NCI-H748 (cell line): ENCODE results near the gene UBTD2.
"Not testable (repeated sequence)": the region's sequence is repeated elsewhere in the genome, so short reads cannot be mapped to it uniquely, and the experiment has no call there.

Experiments used
- DNase-seq: peaks from one replicate; lab custom pipeline; 2025; ENCODE audit not compliant: unreplicated experiment; lab: John Stamatoyannopoulos, UW

UBTD2 gene

DNA sequence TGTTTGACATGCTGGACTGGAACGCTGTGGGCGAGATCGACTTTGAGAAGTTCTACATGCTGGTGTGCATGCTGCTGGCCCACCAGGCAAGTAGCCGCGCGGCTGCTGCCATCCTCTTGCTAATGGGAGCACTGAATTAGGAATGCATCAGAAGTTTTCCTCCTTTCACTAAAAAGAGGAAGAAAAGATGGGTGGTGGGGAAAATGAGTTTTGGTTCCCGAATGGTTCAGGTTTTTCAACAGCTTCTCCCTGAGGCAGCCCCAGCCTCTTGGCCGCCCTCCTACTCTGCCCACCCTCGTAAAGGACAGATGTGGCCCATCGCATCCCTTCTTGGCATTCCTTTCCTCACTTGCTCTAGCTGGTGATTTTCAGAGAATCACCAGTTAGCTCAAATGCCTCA lies 84.1 kb downstream of the UBTD2 start:
- no peak for DNase-seq

DNA sequence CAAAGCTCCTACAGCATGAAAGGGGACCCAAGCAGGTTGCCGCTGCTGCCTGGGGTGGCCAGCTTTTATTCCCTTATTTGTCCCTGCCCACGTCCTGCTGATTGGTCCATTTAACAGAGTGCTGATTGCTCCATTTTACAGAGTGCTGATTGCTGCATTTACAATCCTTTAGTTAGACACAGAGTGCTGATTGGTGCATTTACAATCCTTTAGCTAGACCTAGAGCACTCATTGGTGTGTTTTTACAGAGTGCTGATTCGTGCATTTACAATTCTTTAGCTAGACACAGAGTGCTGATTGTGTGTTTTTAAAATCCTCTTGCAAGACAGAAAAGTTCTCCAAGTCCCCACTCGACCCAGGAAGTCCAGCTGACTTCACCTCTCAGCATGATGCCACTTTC lies 85.8 kb downstream of the UBTD2 start:
- DNase-seq: not testable (repeated sequence)

DNA sequence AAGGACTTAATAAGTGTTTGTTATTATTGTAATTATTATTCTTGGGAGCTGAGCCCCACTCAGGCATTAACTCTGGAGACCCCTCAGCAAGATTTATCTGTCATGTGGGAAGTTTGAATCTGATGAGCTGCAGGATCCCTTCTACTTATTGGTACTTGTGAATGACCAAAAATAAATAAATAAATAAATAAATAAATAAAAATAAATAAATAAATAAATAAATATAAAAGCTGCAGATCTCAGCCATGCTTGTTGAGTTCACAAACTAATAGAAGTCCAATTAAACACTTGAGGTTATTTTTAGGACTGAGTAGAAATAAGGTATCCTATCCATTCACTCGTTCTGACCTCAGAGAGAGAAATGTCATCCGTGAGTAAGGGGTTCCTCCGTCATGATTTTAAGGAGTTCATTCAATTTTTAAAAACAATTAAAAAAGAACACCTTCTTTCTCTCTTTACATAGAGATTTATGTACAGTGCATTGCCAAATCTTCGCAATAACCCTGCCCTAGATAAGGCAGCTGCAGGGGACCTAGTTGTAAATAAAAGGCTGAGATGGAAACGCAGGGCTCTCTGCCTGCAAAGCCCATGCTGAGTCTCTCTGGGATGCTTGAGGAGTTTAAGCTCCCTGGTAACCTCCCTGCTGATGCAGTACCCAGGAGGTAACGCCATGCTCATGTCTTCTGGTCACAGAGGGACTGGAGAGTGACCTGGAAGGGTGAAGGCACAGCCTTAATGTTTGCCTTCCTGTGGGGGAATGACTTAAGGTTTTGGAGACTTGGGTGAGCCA lies 88.4 kb downstream of the UBTD2 start:
- DNase-seq: no peak

DNA sequence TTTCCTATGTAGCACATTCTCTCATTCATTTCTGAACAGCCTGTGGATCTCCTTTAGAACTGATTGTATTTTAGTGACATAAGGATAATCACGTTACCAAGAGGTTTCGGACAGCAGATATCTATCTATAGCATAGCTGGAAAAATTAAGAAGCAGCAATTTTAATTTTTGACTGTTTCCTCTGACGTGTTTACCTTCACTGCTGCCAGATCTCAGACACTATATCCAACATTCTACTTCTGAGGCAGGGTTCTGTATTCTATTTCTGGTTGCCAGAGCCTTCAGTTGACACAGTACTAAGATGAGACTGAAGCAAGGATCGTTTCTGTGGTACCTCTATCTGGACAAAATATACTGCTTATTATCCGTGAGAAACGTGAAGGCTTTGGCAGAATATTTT lies 89.7 kb downstream of the UBTD2 start, which contains the start of gene EFCAB9:
Gene EFCAB9, plus strand, starts transcription at position 301 of the 400 bp plus-strand sequence. Its CDS starts 1 bp downstream, at position 302.
- no peak for DNase-seq

DNA sequence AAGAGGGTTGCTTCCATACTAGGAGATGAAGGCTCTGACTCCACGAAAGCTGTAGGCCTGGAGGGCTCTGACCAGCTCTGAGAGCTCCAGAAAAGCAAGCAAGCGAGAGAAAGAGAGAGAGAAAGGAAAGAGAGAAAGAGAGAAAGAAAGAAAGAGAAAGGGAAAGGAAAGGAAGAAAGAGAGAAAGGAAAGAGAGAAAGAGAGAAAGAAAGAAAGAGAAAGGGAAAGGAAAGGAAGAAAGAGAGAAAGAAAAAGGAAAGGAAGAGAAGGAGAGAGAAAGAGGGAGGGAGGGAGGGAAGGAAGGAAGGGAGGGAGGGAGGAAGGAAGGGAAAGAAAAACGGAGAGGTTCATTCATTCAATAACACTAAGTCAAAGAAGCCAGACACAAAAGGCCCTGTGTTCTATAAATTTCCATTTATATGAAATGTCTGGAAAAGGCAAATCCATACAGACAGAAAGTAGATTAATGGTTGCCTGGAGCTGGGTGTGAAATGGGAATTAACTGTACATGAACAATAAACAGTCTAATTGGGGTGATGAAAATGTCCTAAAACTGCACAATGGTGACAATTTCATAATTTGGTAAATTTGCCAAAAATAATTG lies 93.8 kb downstream of the UBTD2 start:
- no peak for DNase-seq

DNA sequence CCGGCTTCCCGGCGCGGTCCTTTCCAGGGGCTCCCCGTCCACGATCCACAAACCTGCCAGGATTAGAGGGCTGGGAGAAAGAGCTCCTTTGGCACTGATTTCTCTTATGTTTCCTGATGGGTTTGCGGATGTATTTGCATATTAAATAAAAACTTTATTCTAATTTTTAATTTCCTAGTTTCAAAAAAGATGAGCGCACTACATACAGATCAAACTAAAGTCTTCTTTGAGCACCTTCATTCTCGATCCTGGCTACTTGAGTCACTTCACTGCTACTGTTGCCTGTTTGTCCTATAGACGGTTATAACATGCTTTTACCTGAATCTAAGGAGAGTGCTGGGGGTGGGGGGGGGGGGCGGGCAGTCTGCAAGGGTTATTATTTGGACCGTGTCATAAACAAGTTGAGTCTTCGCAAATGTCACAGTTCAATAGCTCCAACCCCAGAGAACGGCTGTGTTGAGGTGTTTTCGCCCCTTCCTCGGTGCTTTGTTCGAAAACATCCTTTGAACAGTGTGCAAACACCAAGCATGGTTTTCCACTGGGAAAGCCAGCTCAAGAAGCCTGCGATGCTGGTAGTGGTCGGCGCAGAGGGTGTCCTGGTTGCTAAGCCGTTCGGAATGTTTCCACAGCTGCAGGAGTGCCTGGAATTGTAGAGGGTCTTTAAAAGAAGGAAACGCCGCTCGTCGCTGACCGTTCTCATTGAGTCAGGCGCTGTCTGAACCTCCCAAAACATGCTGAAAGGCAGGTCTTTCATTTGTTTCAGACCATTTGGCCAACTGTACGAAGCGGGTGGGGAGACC lies 94.5 kb downstream of the UBTD2 start:
- DNase-seq: peak; percentile 12

DNA sequence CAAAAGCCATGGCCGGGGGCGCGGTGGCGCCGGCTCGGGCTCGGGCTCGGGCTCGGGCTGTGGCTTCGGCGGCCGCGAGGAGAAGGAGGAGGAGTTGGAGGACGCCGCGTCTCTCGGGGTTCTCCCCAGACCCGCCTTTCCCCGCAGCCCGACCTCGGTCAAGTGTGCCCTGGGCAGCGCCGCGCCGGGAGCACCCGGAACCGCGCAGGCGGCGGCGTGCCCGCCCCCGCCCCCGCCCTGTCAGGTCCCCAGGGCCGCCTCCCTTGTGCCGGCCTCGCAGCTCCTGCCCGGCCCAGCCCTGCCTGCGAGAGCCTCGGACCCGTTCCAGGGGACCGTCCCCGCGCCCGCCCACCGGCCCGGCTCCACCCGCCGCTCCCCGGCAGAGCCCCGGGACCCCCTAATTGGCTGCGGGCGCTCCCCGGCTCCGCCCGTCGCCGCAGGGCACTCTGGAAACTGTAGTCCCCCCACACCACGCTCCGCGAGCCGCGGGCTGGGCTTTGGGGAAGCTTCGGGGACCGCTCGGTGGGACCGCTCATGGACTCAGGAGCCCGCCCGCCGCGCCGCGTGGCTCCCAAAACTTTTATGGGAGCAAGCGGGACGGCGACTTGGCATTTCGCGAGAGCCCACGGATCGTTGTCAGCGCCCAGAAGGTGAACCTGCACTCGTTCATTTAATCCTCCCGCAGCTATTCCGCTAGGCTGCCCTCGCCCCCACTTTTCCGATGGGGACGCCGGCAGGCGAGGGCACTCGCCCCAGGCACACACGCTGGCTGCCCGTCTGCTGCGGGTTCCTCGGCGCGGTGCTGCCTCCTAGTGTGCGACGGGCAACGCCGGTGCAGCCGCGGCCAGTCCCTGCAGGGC lies 95.3 kb downstream of the UBTD2 start, which contains the start of gene STK10:
Gene STK10, minus strand, starts transcription at position 192 of the 860 bp plus-strand sequence. Its CDS starts 182 bp downstream, at position 10.
- DNase-seq: peak; percentile 93

DNA sequence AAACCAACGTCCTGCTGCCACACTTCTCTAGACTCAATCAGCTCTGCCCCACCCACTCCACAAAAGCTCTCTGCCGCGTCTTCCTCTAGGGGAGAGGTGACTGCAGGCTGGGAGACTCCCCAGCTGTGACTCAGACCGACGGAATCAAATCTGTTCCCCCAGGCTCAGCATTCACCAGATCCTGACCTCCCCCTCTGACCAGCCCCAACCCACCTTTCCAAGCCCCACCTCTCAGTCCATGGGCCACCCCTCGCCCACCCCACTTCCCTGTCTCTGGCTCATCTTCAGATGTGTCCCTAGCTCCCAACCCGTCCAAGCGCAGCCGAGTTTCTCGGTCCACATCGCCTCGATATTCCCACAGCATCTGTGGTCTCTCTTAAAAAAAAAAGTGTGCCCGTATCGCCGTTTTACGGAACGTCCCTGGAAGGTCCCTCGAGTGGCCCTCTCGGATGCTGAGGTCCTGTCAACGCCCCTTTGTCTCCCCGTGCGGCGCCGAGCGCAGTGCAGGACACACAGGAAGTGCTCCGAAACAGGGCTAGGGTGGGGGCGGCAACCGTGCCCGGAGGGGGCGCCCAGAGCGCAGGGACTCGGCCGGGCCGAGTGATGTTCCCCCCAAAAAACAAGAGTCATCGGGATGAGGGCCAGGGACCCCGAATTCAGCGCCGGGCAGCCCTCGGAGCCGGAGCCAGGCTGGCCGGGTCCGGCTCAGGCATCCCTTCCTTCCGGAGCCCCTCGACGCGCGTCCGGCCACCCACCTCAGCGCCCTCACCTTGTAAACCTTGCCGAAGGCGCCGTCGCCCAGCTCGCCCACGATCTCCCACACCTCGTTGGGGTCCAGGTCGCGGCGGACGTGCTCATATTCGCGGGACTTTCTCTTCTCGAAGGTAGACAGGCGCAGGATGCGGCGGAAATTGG lies 96.2 kb downstream of the UBTD2 start:
- peak; percentile 57 for DNase-seq

DNA sequence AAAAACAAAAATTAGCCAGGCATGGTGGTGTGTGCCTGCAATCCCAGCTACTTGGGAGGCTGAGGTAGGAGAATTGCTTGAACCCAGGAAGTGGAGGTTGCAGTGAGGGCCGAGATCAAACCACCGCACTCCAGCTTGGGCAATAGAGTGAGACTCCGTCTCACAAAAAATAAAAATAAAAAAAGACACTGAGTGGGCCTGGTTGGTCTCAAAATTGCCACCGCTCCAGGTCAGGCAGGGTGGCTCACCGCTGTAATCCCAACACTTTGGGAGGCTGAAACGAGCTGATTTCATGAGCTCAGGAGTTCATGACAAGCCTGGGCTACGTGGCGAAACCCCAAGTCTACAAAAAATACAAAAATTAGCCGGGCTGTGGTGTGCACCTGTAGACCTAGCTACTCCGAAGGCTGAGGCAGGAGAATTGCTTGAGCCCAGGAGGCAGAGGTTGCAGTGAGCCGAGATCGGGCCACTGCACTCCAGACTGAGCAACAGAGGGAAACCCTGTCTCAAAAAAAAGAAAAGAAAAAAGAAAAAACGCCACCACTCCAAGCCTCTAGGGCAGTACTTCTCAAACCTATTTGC lies 97.4 kb downstream of the UBTD2 start:
- DNase-seq: no peak

DNA sequence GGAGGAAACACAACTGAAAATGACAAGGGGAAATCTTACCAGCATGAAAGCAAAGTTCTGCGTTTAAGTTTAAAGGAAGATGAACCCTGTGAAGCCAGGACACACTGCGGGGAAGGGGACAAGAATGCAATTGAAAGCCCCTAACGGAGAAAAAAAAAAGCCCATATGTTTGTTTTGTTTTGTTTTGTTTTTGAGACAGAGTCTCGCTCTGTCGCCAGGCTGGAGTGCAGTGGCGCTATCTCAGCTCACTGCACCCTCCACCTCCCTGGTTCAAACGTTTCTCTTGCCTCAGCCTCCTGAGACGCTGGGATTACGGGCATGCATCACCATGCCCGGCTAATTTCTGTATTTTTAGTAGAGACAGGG lies 98.5 kb downstream of the UBTD2 start:
- DNase-seq: no peak

DNA sequence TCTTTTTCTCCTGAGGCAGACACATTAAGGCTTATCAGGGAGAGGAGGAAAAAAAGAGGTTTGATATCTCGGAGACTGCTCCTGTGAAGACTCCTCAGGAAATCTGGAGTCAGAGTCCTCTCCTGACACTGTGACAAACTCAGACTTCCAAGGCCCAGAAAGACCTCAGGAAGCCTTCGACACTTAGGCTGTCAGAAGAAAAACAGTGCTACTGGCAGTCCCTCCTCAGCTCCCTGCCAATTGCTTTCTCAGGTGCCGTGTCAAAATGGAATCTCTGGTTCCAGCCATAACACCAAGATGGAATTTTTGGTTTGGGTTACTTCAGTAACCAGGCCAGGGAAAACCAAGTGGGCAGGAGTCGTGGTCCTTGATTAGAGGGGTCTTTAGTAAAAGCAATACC lies 99.7 kb downstream of the UBTD2 start:
- no peak for DNase-seq

DNA sequence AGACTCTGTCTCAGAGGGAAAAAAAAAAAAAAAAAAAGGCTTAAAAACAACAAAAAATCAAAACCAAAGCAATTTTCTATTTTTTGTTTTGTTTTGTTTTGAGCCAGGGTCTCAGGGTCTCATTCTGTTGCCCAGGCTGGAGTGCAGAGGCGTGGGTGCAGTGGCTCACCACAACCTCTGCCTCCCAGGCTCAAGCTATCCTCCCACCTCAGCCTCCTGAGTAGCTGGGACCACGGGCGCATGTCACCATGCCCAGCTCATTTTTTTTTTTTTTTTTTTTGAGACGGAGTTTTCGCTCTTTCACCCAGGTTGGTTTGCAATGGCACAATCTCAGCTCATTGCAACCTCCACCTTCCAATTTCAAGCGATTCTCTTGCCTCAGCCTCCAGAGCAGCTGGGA lies 101.3 kb downstream of the UBTD2 start:
- no peak for DNase-seq

DNA sequence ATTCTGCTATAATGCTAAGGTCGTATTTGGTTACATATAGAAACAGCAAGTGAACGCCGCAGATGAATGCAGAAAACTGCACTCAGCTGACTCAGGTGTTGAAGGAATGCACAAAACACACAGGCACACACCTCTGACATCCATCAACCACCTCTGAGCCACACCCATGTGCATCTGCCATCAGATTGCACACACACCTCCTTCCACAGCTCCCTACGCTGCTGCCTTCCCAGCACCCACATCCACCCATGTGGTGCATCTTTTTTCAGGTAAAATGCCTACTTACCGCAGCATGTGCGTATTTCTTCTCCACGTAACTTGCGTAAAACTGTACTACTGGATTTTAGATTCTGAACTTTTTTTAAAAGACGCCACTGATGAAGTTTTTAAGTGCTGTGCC lies 102.6 kb downstream of the UBTD2 start:
- DNase-seq: no peak

DNA sequence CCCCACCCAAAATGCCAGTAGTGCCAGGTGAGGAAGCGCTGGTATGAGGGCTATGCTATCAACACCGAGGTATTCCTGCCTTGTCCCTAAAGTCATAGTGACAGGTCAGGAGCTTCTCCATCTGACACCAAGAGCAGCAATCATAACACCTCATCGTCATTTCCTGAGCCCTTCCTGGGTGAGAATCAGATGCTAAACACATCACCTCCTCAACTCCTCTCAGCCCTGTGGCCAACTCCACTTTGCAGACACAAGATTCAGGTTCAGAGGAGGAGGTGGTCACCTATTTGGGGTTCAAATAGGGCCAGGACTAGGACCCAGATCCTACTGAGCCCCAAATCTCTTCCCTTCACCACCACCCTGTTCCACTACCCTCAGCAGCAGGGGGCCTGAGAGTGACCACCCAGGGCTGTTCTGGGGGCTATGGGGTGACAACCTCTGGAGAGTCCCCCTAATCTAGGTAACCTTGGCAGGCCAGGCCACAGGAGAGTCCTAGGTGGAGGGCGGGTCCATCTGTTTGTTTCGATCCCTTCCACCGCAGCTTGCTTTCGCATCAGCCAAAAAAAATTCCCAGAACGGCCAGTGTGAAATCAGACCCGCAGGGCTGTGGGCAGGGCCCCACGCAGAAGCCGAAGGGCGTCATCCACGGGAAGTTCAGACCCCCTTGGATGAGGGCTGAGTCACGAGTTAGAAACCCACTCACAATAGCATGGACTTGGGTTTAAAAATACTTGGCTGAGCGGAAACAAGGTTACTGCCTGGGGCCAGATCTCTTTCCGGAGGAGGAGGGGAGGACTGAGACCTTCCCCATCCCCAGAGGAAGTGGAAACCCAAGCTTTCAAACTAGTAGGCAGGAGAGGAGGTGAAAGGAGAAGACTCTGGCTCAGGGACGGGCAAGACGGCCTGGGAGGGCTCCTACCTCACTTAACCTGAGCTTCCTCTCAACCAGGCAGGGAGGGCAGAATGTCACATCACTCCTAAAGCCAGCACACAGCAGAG lies 104.3 kb downstream of the UBTD2 start:
- no peak for DNase-seq

DNA sequence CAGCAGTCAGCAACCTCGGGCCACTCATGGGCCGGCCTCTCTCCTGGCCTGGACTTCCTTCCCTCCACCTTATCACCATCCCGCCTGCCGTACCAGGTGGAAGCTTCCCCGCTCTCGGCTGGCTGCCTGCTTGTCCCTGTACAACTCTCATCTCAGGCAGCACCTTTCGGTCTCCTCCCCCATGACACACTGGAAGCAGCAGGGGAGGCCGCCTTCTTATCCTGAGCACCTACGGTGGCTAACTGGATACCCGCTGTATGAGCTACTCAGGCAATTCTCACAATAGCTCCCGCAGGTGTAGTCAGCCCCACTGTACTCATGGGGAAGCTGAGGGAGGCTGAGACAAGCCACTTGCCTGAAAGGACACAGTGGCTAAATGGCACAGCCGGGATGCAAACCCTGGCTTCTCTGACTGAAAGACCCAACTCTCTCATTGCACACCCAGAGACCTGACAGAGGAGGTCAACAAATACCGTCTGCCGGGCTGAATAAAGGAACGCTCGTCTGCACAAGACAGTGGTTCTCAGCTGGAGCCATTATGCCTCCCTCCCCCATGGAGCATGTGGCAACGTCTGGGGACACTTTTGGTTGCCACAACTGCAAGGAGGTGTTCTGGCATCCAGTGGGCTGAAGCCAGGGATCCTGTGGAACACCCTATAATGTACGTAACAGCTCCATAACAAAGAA lies 105.1 kb downstream of the UBTD2 start:
- DNase-seq: no peak

DNA sequence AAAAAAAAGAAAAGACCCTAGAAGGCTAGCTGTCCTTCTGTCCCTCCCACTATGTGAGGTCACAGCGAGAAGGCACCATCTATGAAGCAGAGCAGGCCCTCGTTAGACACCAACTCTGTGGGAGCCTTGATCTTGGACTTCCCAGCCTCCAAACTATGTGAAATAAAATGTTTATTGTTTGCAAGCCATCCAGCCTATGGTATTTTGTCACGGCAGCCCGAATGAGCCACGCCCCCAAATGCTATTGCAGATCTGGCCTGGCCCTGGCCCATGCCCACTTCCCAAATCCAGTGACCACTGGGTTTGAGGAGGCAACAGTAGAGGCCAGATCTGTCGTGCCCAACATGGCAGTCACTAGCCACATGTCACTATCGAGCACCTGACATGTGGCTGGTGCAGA lies 106.4 kb downstream of the UBTD2 start:
- DNase-seq: no peak

DNA sequence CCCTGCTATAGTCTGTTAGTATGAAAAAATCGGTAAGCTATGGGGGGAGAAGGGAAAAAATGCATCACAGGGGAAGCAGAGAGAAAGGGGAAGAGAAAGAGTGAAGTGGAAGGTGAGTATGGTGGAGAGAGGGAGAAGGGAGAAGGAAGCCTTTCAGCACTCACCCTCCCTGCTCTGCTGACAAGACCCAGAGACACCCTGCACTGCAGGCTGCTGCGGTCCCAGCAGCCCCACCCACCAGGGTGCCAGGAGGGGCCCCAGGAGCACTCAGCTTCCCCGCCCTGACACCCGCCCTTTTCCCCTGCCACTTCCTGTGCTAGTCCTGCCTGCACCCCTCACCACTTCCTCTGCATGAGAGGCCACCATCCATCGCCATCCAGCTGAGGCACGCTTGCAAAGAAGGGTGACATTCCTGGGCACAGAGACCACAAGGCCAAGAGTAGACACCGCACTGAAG lies 108.3 kb downstream of the UBTD2 start:
- no peak for DNase-seq
